Testis (tissue), 3 donors: ENCODE data around the gene CDK14. TPM values are rescaled to one million over a fixed set of nuclear protein-coding genes. Genes with fewer than 3 reads are reported as not detected.

Experiments used
- DNase-seq: peaks from one replicate; pipeline ENCODE4 v3.0.0-alpha.2; 2019
- H3K27ac ChIP-seq, 2 donors: fragments of 200-600 bp; sonication (generic); one replicate each; pipeline ENCODE4 v1.5.1; 2019
- H3K27me3 ChIP-seq: fragments of 200-600 bp; sonication (generic); one replicate; pipeline ENCODE4 v1.5.1; 2019
- H3K36me3 ChIP-seq: fragments of 200-600 bp; sonication (generic); one replicate; pipeline ENCODE4 v1.5.1; 2017; ENCODE audit warnings: low read depth; ENCODE audit errors: missing control alignments
- H3K4me1 ChIP-seq: fragments of 200-600 bp; sonication (generic); one replicate; pipeline ENCODE4 v1.5.1; 2019
- H3K4me3 ChIP-seq, 2 donors: fragments of 200-600 bp; sonication (generic); one replicate each; pipeline ENCODE4 v1.5.1; 2017 to 2019
- H3K9me3 ChIP-seq: fragments of 200-600 bp; sonication (generic); one replicate; pipeline ENCODE4 v1.5.1; 2017
- CTCF ChIP-seq, 3 experiments: fragments of 450-650 bp in 2 of 3; fragments of 200-600 bp in 1 of 3; sonication (generic) in 1 of 3; IDR thresholded peaks; one replicate each; pipeline ENCODE4 v1.5.1; 2016 to 2019; ENCODE audit warnings: antibody characterized with exemption in 3 of 3, mild to moderate bottlenecking in 2 of 3, moderate library complexity in 1 of 3
- POLR2A ChIP-seq: fragments of 450-650 bp; IDR thresholded peaks from one replicate; pipeline ENCODE4 v1.6.1; 2017; ENCODE audit warnings: antibody characterized with exemption, mild to moderate bottlenecking, moderate library complexity
- WGBS, 2 donors: methylation state at CpG; one replicate each; pipeline ENCODE4 v1.1.5; 2018; 5-methylcytosine and 5-hydroxymethylcytosine counted together
- intact Hi-C: fragments of 100-400 bp; cut with DNase I; formaldehyde crosslinking; loops from one replicate; pipeline ENCODE4 v1.15.1; 2023; ENCODE audit warnings: low total_unique reads
- polyA plus RNA-seq: library from polyadenylated mRNA; stranded (reverse); fragments of 350-450 nt; fragmentation: Illumina TruSeq; extraction: RNeasy Lipid Tissue Mini Kit (QIAGEN cat#74804); gene quantifications from one replicate; pipeline ENCODE4 v1.2.3, GENCODE V29; 2014; ENCODE audit warnings: low read depth, low replicate concordance; ENCODE audit not compliant: insufficient read depth
- total RNA-seq, 2 donors: library from RNA; depleted of rRNA; stranded (reverse); fragments of >200 nt; gene quantifications; one replicate each; pipeline ENCODE4 v1.2.3, GENCODE V29; 2016

Gene CDK14
- total and polyA plus RNA-seq, 3 donors from 2014 or later = 18.9 to 22.7 (median 19.5) TPM

DNA sequence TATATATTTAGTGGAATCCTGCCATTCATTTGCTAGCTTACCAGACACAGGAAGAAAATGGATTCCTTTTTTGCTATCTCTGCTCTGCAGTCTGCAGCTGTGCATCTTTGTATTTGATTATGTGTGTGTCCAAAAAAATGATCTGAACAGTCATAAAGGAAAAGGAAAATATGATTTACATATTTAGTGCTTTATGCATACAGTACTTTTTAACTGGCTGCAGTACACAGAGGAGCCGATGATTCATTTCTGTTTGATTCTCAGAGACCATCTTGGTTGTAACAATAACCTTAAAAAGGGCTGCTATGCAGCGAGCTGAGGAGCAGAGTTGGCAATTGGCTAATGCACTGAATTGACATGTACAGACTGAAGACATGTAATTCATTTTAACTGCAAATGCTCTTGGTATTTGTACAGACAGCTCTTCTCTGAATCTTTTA is 516.8 kb downstream of the CDK14 start:
- H3K27ac ChIP-seq = no peak overlapping the region
- intact Hi-C loops = no loop called here
- no peak overlapping the region for H3K4me3 ChIP-seq
- 75 to 76% methylated on average over 2 of the region's 2 CpGs for WGBS, 2 donors
- H3K27me3 ChIP-seq = no peaks in the 10 kb centered on the region
- TF ChIP-seq CTCF (IDR thresholded peaks at IDR 0.05) (no peak), POLR2A (no peak)
- DNase-seq = no peak
- H3K36me3 ChIP-seq = no peaks in the 10 kb centered on the region
- no peaks in the 10 kb centered on the region for H3K9me3 ChIP-seq
- no peaks in the 10 kb centered on the region for H3K4me1 ChIP-seq

DNA sequence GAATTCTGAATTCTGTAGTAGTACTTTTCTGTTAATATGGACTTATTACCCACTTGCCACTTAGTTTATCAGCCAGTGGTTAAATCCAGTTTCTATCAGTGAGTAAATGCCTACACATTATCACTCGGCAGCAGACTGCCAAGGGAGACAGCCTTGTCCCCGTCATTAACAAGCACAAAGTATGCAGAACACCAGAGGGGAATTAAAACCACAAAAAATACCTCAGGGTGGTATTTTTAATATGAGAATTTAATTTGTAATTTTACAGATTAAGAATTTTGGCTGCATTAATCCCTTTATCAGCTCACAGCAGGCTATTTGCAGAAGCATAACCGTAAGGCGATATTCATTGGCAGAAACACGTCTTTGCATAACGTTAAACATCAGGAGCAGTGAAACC is 518.1 kb downstream of the CDK14 start:
- H3K27ac ChIP-seq = no peak overlapping the region
- H3K4me1 ChIP-seq = no peaks in the 10 kb centered on the region
- no peaks in the 10 kb centered on the region for H3K27me3 ChIP-seq
- intact Hi-C loops = no loop called here
- TF ChIP-seq POLR2A = no peak
- no peak for TF ChIP-seq CTCF (IDR thresholded peaks at IDR 0.05)
- no peaks in the 10 kb centered on the region for H3K9me3 ChIP-seq
- no peak overlapping the region for H3K4me3 ChIP-seq
- H3K36me3 ChIP-seq = no peaks in the 10 kb centered on the region
- 72 to 78% methylated on average over 6 of the region's 6 CpGs for WGBS, 2 donors
- no peak for DNase-seq

- intact Hi-C loops = no loop called here
- Histone ChIP-seq H3K27me3 (no peaks in the 10 kb centered on the region), H3K9me3 (no peaks in the 10 kb centered on the region), H3K36me3 (no peaks in the 10 kb centered on the region), H3K4me3 (no peak overlapping the region), H3K27ac (no peak overlapping the region), H3K4me1 (no peaks in the 10 kb centered on the region)
- DNase-seq = no peak
- TF ChIP-seq POLR2A (no peak), CTCF (IDR thresholded peaks at IDR 0.05) (no peak)
- 77 to 86% methylated on average over 8 of the region's 8 CpGs for WGBS, 2 donors
Observed at GRCh38 chr7:91126762-91127161, 530.6 kb downstream of the CDK14 start.

DNA sequence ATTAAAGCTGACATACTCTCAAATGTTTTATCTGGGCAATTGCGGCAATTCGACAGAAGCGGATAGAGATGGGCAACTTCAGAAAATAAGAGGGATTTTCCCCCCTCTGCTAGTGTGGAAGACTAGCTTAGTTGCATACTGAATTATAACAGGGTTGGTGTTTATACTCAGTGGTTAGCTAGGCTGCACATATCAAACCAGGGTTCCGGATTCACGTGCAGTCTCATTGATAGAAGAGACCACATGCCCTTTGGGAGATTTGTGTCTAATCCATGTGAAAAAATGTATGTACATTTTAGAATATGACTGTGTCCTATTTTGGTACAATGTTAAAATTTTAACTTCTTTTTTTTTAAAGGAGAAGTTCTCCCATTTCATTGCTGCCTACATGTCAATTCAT is 531.2 kb downstream of the CDK14 start:
- Histone ChIP-seq H3K9me3 (no peaks in the 10 kb centered on the region), H3K36me3 (no peaks in the 10 kb centered on the region), H3K4me1 (no peaks in the 10 kb centered on the region), H3K27me3 (no peaks in the 10 kb centered on the region), H3K4me3 (no peak overlapping the region), H3K27ac (no peak overlapping the region)
- no peak for TF ChIP-seq CTCF (IDR thresholded peaks at IDR 0.05)
- no peak for TF ChIP-seq POLR2A
- 82 to 84% methylated on average over 5 of the region's 5 CpGs for WGBS, 2 donors
- DNase-seq = no peak
- intact Hi-C loops = no loop called here

- no peak for DNase-seq
- Histone ChIP-seq H3K4me3 (no peak overlapping the region), H3K9me3 (no peaks in the 10 kb centered on the region), H3K4me1 (no peaks in the 10 kb centered on the region), H3K27me3 (no peaks in the 10 kb centered on the region), H3K36me3 (no peaks in the 10 kb centered on the region), H3K27ac (no peak overlapping the region)
- TF ChIP-seq CTCF (IDR thresholded peaks at IDR 0.05) = no peak
- no peak for TF ChIP-seq POLR2A
- 28 to 37% methylated on average over 3 of the region's 3 CpGs for WGBS, 2 donors
- intact Hi-C loops = no loop called here
Observed at GRCh38 chr7:91127959-91128358, 531.8 kb downstream of the CDK14 start.
